Activated CD4-positive, alpha-beta T cell treated with anti-CD3 and anti-CD28 coated beads, Interleukin-2, amount 10 ng/mL, durations not matched to agents 7 days and 5 days (primary cell): ENCODE data around the gene MDFI. TPM values are rescaled to one million over a fixed set of nuclear protein-coding genes. Genes with fewer than 3 reads are reported as not detected.

ENCODE experiments used
- CTCF ChIA-PET: fragments of 350-600 bp; sonication (Branson Sonifier 250); formaldehyde crosslinking; loops from one replicate; lab custom pipeline; 2021; ENCODE audit warnings: antibody characterized with exemption; lab: Charles Lee
- POLR2A ChIA-PET: fragments of 350-600 bp; sonication (Branson Sonifier 250); formaldehyde crosslinking; loops from one replicate; lab custom pipeline; 2021; ENCODE audit warnings: antibody characterized with exemption; lab: Charles Lee
- DNase-seq: peaks from one replicate; pipeline ENCODE4 v3.0.0-alpha.2; 2020
- H3K27ac Mint-ChIP-seq: one replicate; pipeline ENCODE4 v1.8.0; 2021; ENCODE audit warnings: mild to moderate bottlenecking, moderate library complexity, mixed read lengths
- H3K27me3 Mint-ChIP-seq: one replicate; pipeline ENCODE4 v1.8.0; 2021; ENCODE audit warnings: mixed read lengths
- H3K36me3 Mint-ChIP-seq: one replicate; pipeline ENCODE4 v1.8.0; 2021; ENCODE audit warnings: low read depth, mixed read lengths
- H3K4me1 Mint-ChIP-seq: one replicate; pipeline ENCODE4 v1.8.0; 2021; ENCODE audit warnings: mixed read lengths
- H3K4me3 Mint-ChIP-seq: one replicate; pipeline ENCODE4 v1.8.0; 2021; ENCODE audit warnings: mild to moderate bottlenecking, moderate library complexity, mixed read lengths
- H3K9me3 Mint-ChIP-seq: one replicate; pipeline ENCODE4 v1.8.0; 2021; ENCODE audit warnings: mixed read lengths
- total RNA-seq, 2 experiments: library from RNA; stranded (reverse); gene quantifications; one replicate each; pipeline ENCODE4 v1.2.3, GENCODE V29; 2021

The MDFI gene, protein sequence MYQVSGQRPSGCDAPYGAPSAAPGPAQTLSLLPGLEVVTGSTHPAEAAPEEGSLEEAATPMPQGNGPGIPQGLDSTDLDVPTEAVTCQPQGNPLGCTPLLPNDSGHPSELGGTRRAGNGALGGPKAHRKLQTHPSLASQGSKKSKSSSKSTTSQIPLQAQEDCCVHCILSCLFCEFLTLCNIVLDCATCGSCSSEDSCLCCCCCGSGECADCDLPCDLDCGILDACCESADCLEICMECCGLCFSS
- not detected for total RNA-seq

DNA sequence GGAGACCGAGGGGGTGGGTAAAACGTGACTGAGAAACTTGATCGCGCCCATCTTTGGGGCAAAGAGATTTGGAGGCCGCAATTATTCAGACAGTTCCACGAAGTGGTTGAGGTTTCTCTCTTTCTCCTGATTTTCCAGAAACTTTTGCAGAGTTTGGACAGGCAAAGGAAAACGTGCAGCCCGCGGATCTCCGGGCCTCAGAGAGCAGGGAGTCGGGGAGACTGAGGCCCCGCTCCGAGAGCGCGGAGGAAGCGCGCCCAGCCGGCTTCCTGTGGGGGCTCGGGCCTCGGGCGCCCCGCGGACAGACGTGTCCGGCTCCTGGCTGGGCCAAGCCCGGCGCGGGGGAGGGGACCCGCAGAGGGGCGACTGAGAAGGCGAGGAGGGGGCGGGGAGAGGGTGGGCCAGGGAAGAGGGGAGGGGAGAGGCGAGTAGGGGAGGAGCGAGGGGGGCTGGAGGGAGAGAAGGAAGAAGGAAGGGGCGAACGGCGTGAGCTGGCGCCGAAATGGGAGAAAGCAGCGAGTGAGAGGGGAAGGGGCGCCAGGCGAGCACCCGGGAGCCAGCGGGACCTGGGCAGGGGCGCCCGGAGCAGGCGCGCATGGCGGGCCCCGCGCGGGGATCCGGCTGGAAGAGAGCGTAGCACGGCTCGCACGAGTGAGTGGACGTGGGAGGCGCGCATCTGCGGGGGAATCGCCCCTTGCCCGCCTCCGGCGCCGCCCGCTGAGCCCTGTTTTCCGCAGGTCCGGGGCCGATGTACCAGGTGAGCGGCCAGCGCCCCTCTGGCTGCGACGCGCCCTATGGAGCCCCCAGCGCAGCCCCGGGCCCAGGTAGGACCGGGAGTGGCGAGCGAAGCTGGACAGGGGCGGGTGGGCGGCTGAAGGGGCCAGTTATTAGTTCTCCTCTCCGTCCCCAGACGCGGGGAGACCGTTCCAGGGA lies at the start of gene MDFI:
Gene MDFI, plus strand, starts transcription at position 467 of the 933 bp plus-strand sequence. Its CDS starts 282 bp downstream, at position 749.
- DNase-seq, result no peak
- ChIA-PET CTCF (no interaction called here), POLR2A (no interaction called here)
- Mint-ChIP-seq H3K9me3 (no peaks in the 10 kb centered on the region), H3K27ac (no peak within 1 kb of the TSS), H3K27me3 (peaks cover 61% of the 10 kb centered on the region), H3K4me1 (peaks cover 6% of the 10 kb centered on the region), H3K4me3 (no peak within 1 kb of the TSS), H3K36me3 (no peaks in the 10 kb centered on the region)

DNA sequence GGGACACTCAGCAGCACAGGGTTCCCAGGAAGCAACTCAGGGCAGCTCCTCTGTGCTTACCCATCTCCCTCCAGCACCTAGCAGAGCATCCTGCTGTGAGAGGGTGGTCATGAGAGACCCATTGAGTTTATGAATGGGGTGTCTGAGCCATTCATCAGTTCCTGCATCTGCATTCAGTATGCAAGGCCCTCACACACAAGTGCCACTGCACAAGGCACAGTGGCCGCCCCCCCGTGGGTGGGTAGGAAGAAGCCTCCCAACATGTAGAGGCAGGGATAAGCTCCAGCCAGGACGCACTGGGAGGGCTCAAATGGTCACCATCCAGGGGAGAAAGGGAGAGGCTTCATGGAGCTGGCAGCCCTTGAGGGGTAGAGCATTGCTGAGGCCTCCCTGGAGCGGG lies 49.0 kb upstream of the MDFI start:
- CTCF ChIA-PET, result interaction anchor here (0.5 to 1.5 kb wide), 6 partner anchors 10 to 240 kb away, joined by 3 to 5 read pairs (median 3); no protein-coding TSS in a partner anchor
- no peak for DNase-seq
- Mint-ChIP-seq H3K27ac (no peak overlapping the region), H3K36me3 (no peaks in the 10 kb centered on the region), H3K27me3 (no peaks in the 10 kb centered on the region), H3K4me1 (peaks cover 2% of the 10 kb centered on the region), H3K9me3 (no peaks in the 10 kb centered on the region), H3K4me3 (no peak overlapping the region)
- POLR2A ChIA-PET, result no interaction called here

GRCh38 chr6:41589636-41590622 lies 48.3 kb upstream of the MDFI start:
- no peaks in the 10 kb centered on the region for H3K27me3 Mint-ChIP-seq
- POLR2A ChIA-PET, result no interaction called here
- H3K9me3 Mint-ChIP-seq, result no peaks in the 10 kb centered on the region
- H3K27ac Mint-ChIP-seq, result no peak overlapping the region
- peaks cover 2% of the 10 kb centered on the region for H3K4me1 Mint-ChIP-seq
- CTCF ChIA-PET, result interaction anchor here (0.9 to 1.5 kb wide), 7 partner anchors 9 to 241 kb away, joined by 3 to 5 read pairs (median 3); no protein-coding TSS in a partner anchor
- no peak for DNase-seq
- H3K4me3 Mint-ChIP-seq, result no peak overlapping the region
- H3K36me3 Mint-ChIP-seq, result no peaks in the 10 kb centered on the region

DNA sequence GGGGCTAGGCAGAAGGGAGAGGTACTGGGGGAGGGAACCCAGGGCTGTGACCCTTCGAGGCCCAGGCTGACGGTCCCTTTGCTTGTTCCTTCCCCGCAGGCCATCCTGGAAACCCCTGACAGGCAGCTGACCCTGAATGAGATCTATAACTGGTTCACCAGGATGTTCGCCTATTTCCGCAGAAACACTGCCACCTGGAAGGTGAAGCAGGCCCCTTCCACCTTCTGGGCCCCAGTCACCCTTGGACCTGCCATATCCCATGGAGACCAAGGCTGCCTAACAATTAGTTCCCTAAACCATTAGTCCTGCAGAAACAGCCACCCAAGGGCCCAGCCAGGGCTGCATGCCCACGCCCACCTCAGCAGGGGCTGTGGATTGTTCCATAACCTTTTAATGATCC lies 47.1 kb upstream of the MDFI start:
- H3K4me1 Mint-ChIP-seq, result no peaks in the 10 kb centered on the region
- no peak for DNase-seq
- H3K27ac Mint-ChIP-seq, result no peak overlapping the region
- H3K4me3 Mint-ChIP-seq, result no peak overlapping the region
- no peaks in the 10 kb centered on the region for H3K9me3 Mint-ChIP-seq
- H3K27me3 Mint-ChIP-seq, result no peaks in the 10 kb centered on the region
- no peaks in the 10 kb centered on the region for H3K36me3 Mint-ChIP-seq
- ChIA-PET POLR2A (no interaction called here), CTCF (interaction anchor here (0.6 to 1.4 kb wide), 4 partner anchors 11 to 166 kb away, joined by 3 read pairs; no protein-coding TSS in a partner anchor)

- no peaks in the 10 kb centered on the region for H3K9me3 Mint-ChIP-seq
- no peaks in the 10 kb centered on the region for H3K4me1 Mint-ChIP-seq
- CTCF ChIA-PET, result interaction anchor here (0.6 to 0.9 kb wide), 3 partner anchors 78 to 171 kb away, joined by 3 to 4 read pairs (median 3); no protein-coding TSS in a partner anchor
- no peak overlapping the region for H3K4me3 Mint-ChIP-seq
- no peak overlapping the region for H3K27ac Mint-ChIP-seq
- H3K27me3 Mint-ChIP-seq, result no peaks in the 10 kb centered on the region
- DNase-seq, result peak; percentile 80
- no peaks in the 10 kb centered on the region for H3K36me3 Mint-ChIP-seq
- POLR2A ChIA-PET, result interaction anchor here (0.5 kb wide), 1 partner anchor 159 kb away, joined by 9 read pairs; no protein-coding TSS in a partner anchor
Observed at GRCh38 chr6:41591859-41592502, 46.3 kb upstream of the MDFI start.

GRCh38 chr6:41593406-41593805 lies 44.9 kb upstream of the MDFI start:
- Mint-ChIP-seq H3K9me3 (no peaks in the 10 kb centered on the region), H3K36me3 (no peaks in the 10 kb centered on the region), H3K4me1 (no peaks in the 10 kb centered on the region), H3K27me3 (no peaks in the 10 kb centered on the region), H3K4me3 (no peak overlapping the region), H3K27ac (no peak overlapping the region)
- CTCF ChIA-PET, result no interaction called here
- no peak for DNase-seq
- POLR2A ChIA-PET, result no interaction called here

DNA sequence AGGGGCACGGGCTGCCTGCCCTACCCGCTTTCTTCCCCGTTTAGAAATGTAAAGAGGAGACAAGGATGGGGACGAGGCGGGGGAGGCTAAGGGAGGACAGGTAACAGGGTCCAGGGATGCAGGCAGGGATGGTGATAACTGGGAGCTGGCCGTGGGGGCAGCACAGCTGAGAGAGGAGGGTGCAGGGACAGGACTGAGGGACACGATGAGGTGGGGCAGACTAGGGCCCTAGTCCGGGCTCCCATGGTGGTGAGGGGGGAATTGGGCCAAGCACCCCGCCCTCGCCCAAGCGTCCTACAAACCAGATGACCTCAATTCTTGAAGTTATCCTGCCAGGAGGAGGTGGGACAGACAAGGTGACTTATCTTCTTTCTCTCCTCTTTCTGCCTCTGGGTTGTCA lies 44.4 kb upstream of the MDFI start:
- Mint-ChIP-seq H3K36me3 (no peaks in the 10 kb centered on the region), H3K27me3 (no peaks in the 10 kb centered on the region), H3K4me3 (no peak overlapping the region), H3K4me1 (no peaks in the 10 kb centered on the region), H3K9me3 (no peaks in the 10 kb centered on the region), H3K27ac (no peak overlapping the region)
- no peak for DNase-seq
- POLR2A ChIA-PET, result no interaction called here
- CTCF ChIA-PET, result no interaction called here

GRCh38 chr6:41594326-41594725 lies 43.9 kb upstream of the MDFI start:
- POLR2A ChIA-PET, result no interaction called here

DNA sequence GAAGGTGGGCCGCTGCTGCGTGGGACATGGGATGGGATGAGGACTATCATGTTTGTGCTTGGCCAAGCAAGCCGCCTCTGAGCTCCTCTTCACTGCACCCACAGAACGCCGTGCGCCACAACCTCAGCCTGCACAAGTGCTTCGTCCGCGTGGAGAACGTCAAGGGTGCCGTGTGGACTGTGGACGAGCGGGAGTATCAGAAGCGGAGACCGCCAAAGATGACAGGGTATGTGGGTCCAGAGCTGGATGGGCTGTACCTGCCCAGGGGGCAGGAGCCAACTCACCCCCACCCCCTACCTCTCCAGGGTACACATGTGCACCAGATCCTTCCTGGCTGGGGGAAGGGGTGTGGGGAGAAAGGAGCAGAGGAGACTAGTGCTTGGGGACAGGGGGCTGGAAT lies 43.5 kb upstream of the MDFI start:
- H3K27ac Mint-ChIP-seq, result no peak overlapping the region
- no peaks in the 10 kb centered on the region for H3K4me1 Mint-ChIP-seq
- ChIA-PET CTCF (interaction anchor here (1.1 to 1.7 kb wide), 4 partner anchors 15 to 178 kb away, joined by 3 to 5 read pairs (median 3); no protein-coding TSS in a partner anchor), POLR2A (no interaction called here)
- H3K36me3 Mint-ChIP-seq, result no peaks in the 10 kb centered on the region
- no peaks in the 10 kb centered on the region for H3K27me3 Mint-ChIP-seq
- no peak for DNase-seq
- H3K9me3 Mint-ChIP-seq, result no peaks in the 10 kb centered on the region
- H3K4me3 Mint-ChIP-seq, result no peak overlapping the region

More at GRCh38 chr6:41594326-41594725, 43.9 kb upstream of the MDFI start:
- Mint-ChIP-seq H3K4me3 (no peak overlapping the region), H3K27me3 (no peaks in the 10 kb centered on the region), H3K4me1 (no peaks in the 10 kb centered on the region), H3K27ac (no peak overlapping the region), H3K36me3 (no peaks in the 10 kb centered on the region), H3K9me3 (no peaks in the 10 kb centered on the region)
- CTCF ChIA-PET, result interaction anchor here (1.1 to 1.7 kb wide), 2 partner anchors 89 to 178 kb away, joined by 3 to 5 read pairs; no protein-coding TSS in a partner anchor
- DNase-seq, result no peak

DNA sequence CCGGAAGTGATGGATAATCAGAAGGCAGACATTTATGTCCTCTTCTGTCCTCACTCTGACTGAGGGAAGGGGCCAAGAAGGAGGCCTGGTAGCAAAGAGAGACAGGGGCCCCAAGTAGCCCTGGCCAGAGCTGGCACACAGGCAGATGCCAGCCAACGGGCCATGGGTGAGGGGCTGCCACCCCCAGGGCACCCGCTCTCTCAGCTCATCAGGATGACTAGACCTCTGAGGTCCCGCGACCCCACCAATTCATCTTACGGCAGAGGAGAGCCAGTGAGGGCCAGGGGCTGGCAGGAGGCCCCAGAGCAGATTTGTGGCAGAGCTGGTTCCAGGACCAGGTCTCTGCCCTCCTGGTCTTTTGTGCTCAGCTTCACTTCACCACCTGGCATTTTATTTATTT lies 43.1 kb upstream of the MDFI start:
- Mint-ChIP-seq H3K4me1 (no peaks in the 10 kb centered on the region), H3K27ac (no peak overlapping the region), H3K9me3 (no peaks in the 10 kb centered on the region), H3K27me3 (no peaks in the 10 kb centered on the region), H3K4me3 (no peak overlapping the region), H3K36me3 (no peaks in the 10 kb centered on the region)
- ChIA-PET POLR2A (no interaction called here), CTCF (interaction anchor here (0.6 to 1.7 kb wide), 6 partner anchors 11 to 520 kb away, joined by 3 to 5 read pairs (median 3); no protein-coding TSS in a partner anchor)
- no peak for DNase-seq

DNA sequence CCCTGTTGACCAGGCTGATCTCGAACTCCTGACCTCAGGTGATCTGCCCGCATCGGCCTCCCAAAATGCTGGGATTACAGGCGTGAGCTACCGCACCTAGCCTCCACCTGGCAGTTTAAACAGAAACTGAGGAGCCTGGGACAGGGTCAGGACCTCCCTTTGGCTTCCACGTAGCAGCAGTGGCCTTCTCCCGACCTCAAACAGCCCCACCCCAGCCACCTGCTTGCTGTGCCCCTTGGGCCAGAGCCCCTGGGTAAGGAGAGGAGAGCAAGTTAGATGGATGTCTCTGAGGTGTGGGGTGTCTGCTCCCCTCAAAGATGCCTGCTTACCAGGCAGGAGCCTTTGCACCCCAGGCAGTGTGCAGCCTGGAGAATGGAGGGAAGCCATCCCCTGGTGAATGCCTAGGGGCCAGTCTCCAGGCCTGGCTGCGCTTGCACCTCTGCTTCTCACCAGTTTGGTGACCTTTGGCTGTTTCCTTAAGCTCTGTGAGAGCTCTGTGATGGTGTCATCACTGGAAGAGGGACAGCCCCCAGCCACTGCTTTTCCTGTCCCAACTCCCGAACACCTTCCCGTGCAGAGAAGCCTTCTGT lies 42.1 kb upstream of the MDFI start:
- Mint-ChIP-seq H3K27me3 (no peaks in the 10 kb centered on the region), H3K36me3 (no peaks in the 10 kb centered on the region), H3K9me3 (no peaks in the 10 kb centered on the region), H3K4me3 (no peak overlapping the region), H3K27ac (no peak overlapping the region), H3K4me1 (no peaks in the 10 kb centered on the region)
- CTCF ChIA-PET, result interaction anchor here (0.9 to 1.3 kb wide), 3 partner anchors 13 to 171 kb away, joined by 3 read pairs; no protein-coding TSS in a partner anchor
- POLR2A ChIA-PET, result no interaction called here
- no peak for DNase-seq
